Erythroblast (primary cell): ENCODE results near the gene PDS5B.

Experiments used
- GATA1 ChIP-seq: IDR thresholded peaks from 2 replicates; pipeline ENCODE4 v1.6.1; 2011; ENCODE audit warnings: low read depth, mild to moderate bottlenecking, control low read depth, low read length, moderate library complexity
- POLR2A ChIP-seq: IDR thresholded peaks from 2 replicates; pipeline ENCODE4 v1.6.1; 2011; ENCODE audit warnings: mild to moderate bottlenecking, low read length

- TF ChIP-seq POLR2A (no peak), GATA1 (no peak)
Measured at GRCh38 chr13:32627793-32628192, 41.5 kb downstream of the PDS5B start.
